Uterus (tissue), 2 donors: Measurements from ENCODE around the gene DLG1.

ENCODE experiments used
- CTCF ChIP-seq, 4 experiments: fragments of 200-600 bp in 2 of 4; fragments of 450-650 bp in 2 of 4; sonication (generic) in 2 of 4; IDR thresholded peaks; one replicate each; pipeline ENCODE4 v1.5.1; 2016 to 2019; ENCODE audit warnings: antibody characterized with exemption in 4 of 4, mild to moderate bottlenecking in 2 of 4, moderate library complexity in 1 of 4
- POLR2A ChIP-seq, 2 donors: fragments of 450-650 bp; IDR thresholded peaks; one replicate each; pipeline ENCODE4 v1.6.1; 2016; ENCODE audit warnings: antibody characterized with exemption in 2 of 2, mild to moderate bottlenecking in 1 of 2, moderate library complexity in 1 of 2

DNA sequence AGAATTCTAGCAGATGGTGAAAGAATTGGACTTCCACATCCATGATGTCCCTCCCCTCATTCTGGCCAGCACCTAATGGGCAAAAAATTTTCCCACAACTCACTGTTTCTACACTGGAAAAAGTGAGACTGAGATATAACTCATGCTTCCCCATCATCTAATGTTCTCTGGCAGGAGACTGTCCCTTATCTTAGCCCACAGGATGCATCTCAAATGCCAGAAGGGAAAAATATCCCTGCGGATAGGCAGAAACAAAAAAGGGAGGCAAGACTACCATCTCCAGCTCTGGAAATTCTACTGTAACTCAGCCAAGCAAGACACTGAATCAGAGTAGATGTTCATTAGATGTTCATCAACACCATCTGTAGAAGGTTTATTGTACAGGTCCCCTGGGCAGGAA, 58.6 kb downstream of the DLG1 start:
- TF ChIP-seq CTCF (IDR thresholded peaks at IDR 0.05): no peak
- no peak for TF ChIP-seq POLR2A (IDR thresholded peaks at IDR 0.05)
